ENCODE measurements around the gene USP28.
"Not testable (repeated sequence)": the region's sequence is repeated elsewhere in the genome, so short reads cannot be mapped to it uniquely, and the experiment has no call there.

USP28 gene

GRCh38 chr11:113875234-113876073, at the start of gene USP28:
Gene USP28 (minus strand): TSS chr11:113875572. CDS start chr11:113875501, 71 bp downstream.
- peak; percentile 55 to 61 (median 57) for DNase-seq (ENCODE audit: low read depth in 3 of 3)

GRCh38 chr11:113923572-113923971, 48.2 kb upstream of the USP28 start:
- DNase-seq (ENCODE audit: low read depth in 3 of 3): no peak

- DNase-seq (ENCODE audit: low read depth in 3 of 3): not testable (repeated sequence)
Measured at GRCh38 chr11:113911491-113911890, 36.1 kb upstream of the USP28 start.

GRCh38 chr11:113908098-113908497, 32.7 kb upstream of the USP28 start:
- DNase-seq (ENCODE audit: low read depth in 3 of 3): no peak

GRCh38 chr11:113907681-113908080, 32.3 kb upstream of the USP28 start:
- no peak for DNase-seq (ENCODE audit: low read depth in 3 of 3)

- DNase-seq (ENCODE audit: low read depth in 3 of 3): no peak
Measured at GRCh38 chr11:113907152-113907551, 31.8 kb upstream of the USP28 start.

- no peak for DNase-seq (ENCODE audit: low read depth in 3 of 3)
Measured at GRCh38 chr11:113906516-113906915, 31.1 kb upstream of the USP28 start.

GRCh38 chr11:113906038-113906437, 30.7 kb upstream of the USP28 start:
- no peak for DNase-seq (ENCODE audit: low read depth in 3 of 3)

GRCh38 chr11:113904379-113905101, 29.2 kb upstream of the USP28 start, which contains the start of gene HTR3B:
Gene HTR3B (plus strand): TSS chr11:113904796. CDS start chr11:113904934, 138 bp downstream.
- DNase-seq (ENCODE audit: low read depth in 3 of 3): no peak

GRCh38 chr11:113901141-113901540, 25.8 kb upstream of the USP28 start:
- DNase-seq (ENCODE audit: low read depth in 3 of 3): no peak

- DNase-seq (ENCODE audit: low read depth in 3 of 3): no peak
Measured at GRCh38 chr11:113896156-113896879, 20.9 kb upstream of the USP28 start.

- DNase-seq (ENCODE audit: low read depth in 3 of 3): no peak
Measured at GRCh38 chr11:113895367-113896155, 20.2 kb upstream of the USP28 start.

GRCh38 chr11:113894421-113894996, 19.1 kb upstream of the USP28 start:
- no peak for DNase-seq (ENCODE audit: low read depth in 3 of 3)

GRCh38 chr11:113888848-113889247, 13.5 kb upstream of the USP28 start:
- DNase-seq (ENCODE audit: low read depth in 3 of 3): no peak

GRCh38 chr11:113885897-113886296, 10.5 kb upstream of the USP28 start:
- DNase-seq (ENCODE audit: low read depth in 3 of 3): no peak

- DNase-seq (ENCODE audit: low read depth in 3 of 3): no peak
Measured at GRCh38 chr11:113884361-113884836, 9.0 kb upstream of the USP28 start.

- DNase-seq (ENCODE audit: low read depth in 3 of 3): no peak
Measured at GRCh38 chr11:113881856-113882255, 6.5 kb upstream of the USP28 start.

GRCh38 chr11:113880971-113881370, 5.6 kb upstream of the USP28 start:
- no peak for DNase-seq (ENCODE audit: low read depth in 3 of 3)

GRCh38 chr11:113879446-113879845, 4.1 kb upstream of the USP28 start:
- DNase-seq (ENCODE audit: low read depth in 3 of 3): not testable (repeated sequence)

GRCh38 chr11:113877670-113878055, 2.3 kb upstream of the USP28 start:
- DNase-seq (ENCODE audit: low read depth in 3 of 3): no peak
